Endothelial cell of umbilical vein (primary cell): Measurements from ENCODE around the gene MYH3. TPM values are rescaled to one million over a fixed set of nuclear protein-coding genes. Genes with fewer than 3 reads are reported as not detected.

Experiments used
- BruUV-seq: library from RNA; stranded (reverse); fragments of 400-500 nt; replicated peaks from 2 replicates; lab custom pipeline; 2021; lab: Mats Ljungman, UMichigan
- CTCF ChIA-PET: fragments of 300-600, 350-600 bp; sonication (Branson Sonifier 250); formaldehyde crosslinking; loops from one replicate; lab custom pipeline; 2021; ENCODE audit warnings: antibody characterized with exemption, inconsistent platforms; lab: Charles Lee
- POLR2A ChIA-PET: fragments of 300-600, 350-600 bp; sonication (Branson Sonifier 250); formaldehyde crosslinking; loops from one replicate; lab custom pipeline; 2021; ENCODE audit warnings: antibody characterized with exemption, inconsistent platforms; lab: Charles Lee
- DNase-seq: peaks from one replicate; pipeline ENCODE4 v3.0.0-alpha.2; 2011; ENCODE audit warnings: low read depth, low spot score
- FAIRE-seq: peaks from 2 replicates; lab custom pipeline; 2011; peaks lifted over from hg19 to GRCh38; lab: Jason Lieb, UNC
- H2AFZ ChIP-seq: 2 replicates; pipeline ENCODE4 v1.6.0; 2012; ENCODE audit warnings: low read depth, low read length, control low read depth, inconsistent platforms
- H3K27ac ChIP-seq: 2 replicates; pipeline ENCODE4 v1.5.1; 2011; ENCODE audit warnings: low read depth, mild to moderate bottlenecking, control low read depth, low read length, moderate library complexity; ENCODE audit not compliant: insufficient read depth
- H3K27me3 ChIP-seq, 2 experiments: 2 replicates each; pipeline versions ENCODE4 v1.6.0 to v1.6.1; 2011; ENCODE audit warnings: low read length in 2 of 2, mixed read lengths in 1 of 2; ENCODE audit not compliant: control insufficient read depth in 2 of 2, insufficient read depth in 2 of 2
- H3K36me3 ChIP-seq, 2 experiments: 2 replicates in 1 of 2; 3 replicates in 1 of 2; pipeline ENCODE4 v1.5.1; 2011; ENCODE audit warnings: low read length in 2 of 2, mild to moderate bottlenecking in 1 of 2, moderate library complexity in 1 of 2; ENCODE audit not compliant: control insufficient read depth in 2 of 2, insufficient read depth in 2 of 2; ENCODE audit errors: extremely low read depth in 1 of 2
- H3K4me1 ChIP-seq: 3 replicates; pipeline ENCODE4 v1.5.1; 2011; ENCODE audit warnings: mild to moderate bottlenecking, low read length; ENCODE audit not compliant: control insufficient read depth, insufficient read depth; ENCODE audit errors: extremely low read depth
- H3K4me2 ChIP-seq: 2 replicates; pipeline ENCODE4 v1.6.1; 2011; ENCODE audit warnings: low read length, control low read depth, mixed read lengths; ENCODE audit not compliant: insufficient read depth
- H3K4me3 ChIP-seq, 3 experiments: fragments of 200-600 bp in 1 of 3; sonication (generic), shearing (Covaris generic) in 1 of 3; replicated peaks in 1 of 3; 2 replicates each; pipeline ENCODE4 v1.5.1; 2011 to 2016; ENCODE audit warnings: control low read depth in 3 of 3, low read length in 3 of 3, mild to moderate bottlenecking in 2 of 3, inconsistent platforms in 1 of 3, low read depth in 1 of 3, moderate library complexity in 1 of 3; ENCODE audit not compliant: insufficient read depth in 1 of 3
- H3K79me2 ChIP-seq: 2 replicates; pipeline ENCODE4 v1.6.0; 2012; ENCODE audit warnings: low read length, inconsistent platforms; ENCODE audit not compliant: control insufficient read depth, insufficient read depth
- H3K9ac ChIP-seq: replicated peaks from 2 replicates; pipeline ENCODE3; 2011; ENCODE audit warnings: low read length, control low read depth; ENCODE audit not compliant: insufficient read depth; ENCODE audit errors: extremely low read depth
- H3K9me1 ChIP-seq: replicated peaks from 3 replicates; pipeline ENCODE4 v1.6.0; 2011; ENCODE audit warnings: mild to moderate bottlenecking, low read length; ENCODE audit not compliant: control insufficient read depth, insufficient read depth; ENCODE audit errors: extremely low read depth
- H3K9me3 ChIP-seq: replicated peaks from 2 replicates; pipeline ENCODE4 v1.5.1; 2012; ENCODE audit warnings: low read length, inconsistent platforms; ENCODE audit not compliant: control insufficient read depth, insufficient read depth
- H4K20me1 ChIP-seq: replicated peaks from 2 replicates; pipeline ENCODE3; 2011; ENCODE audit warnings: mild to moderate bottlenecking, low read length; ENCODE audit not compliant: control insufficient read depth, insufficient read depth; ENCODE audit errors: extremely low read depth
- EZH2 ChIP-seq: IDR thresholded peaks from 2 replicates; pipeline ENCODE4 v1.6.1; 2012; ENCODE audit warnings: borderline replicate concordance, low read depth, mild to moderate bottlenecking, moderate library complexity, low read length, inconsistent platforms; ENCODE audit not compliant: severe bottlenecking
- FOS ChIP-seq: IDR thresholded peaks from 2 replicates; pipeline ENCODE4 v1.6.1; 2011; ENCODE audit warnings: mild to moderate bottlenecking, low read length, moderate library complexity, borderline replicate concordance; ENCODE audit not compliant: insufficient read depth
- GATA2 ChIP-seq: IDR thresholded peaks from 2 replicates; pipeline ENCODE4 v1.7.0; 2011; ENCODE audit warnings: low read depth, mild to moderate bottlenecking, moderate library complexity, mixed read lengths, low read length; ENCODE audit not compliant: insufficient read length, insufficient read depth
- JUN ChIP-seq: IDR thresholded peaks from 2 replicates; pipeline ENCODE4 v1.6.1; 2011; ENCODE audit warnings: borderline replicate concordance, low read depth; ENCODE audit not compliant: insufficient read length, insufficient read depth
- MYC ChIP-seq: IDR thresholded peaks from one replicate; pipeline ENCODE4 v1.6.1; 2011; ENCODE audit warnings: mild to moderate bottlenecking, low read depth, low read length
- POLR2A ChIP-seq: IDR thresholded peaks from 2 replicates; pipeline ENCODE4 v1.6.1; 2012; ENCODE audit warnings: low read depth, mild to moderate bottlenecking, control low read depth, low read length
- POLR2AphosphoS5 ChIP-seq: IDR thresholded peaks from 2 replicates; pipeline ENCODE4 v1.6.1; 2012; ENCODE audit warnings: low read depth, mild to moderate bottlenecking, control low read depth, low read length, moderate library complexity; ENCODE audit not compliant: insufficient read depth
- dilution Hi-C: fragments of 300-500 bp; cut with MboI; formaldehyde crosslinking; loops from one replicate; pipeline ENCODE4 v1.15.0; 2019; ENCODE audit warnings: low sequenced_read_pairs; ENCODE audit not compliant: extremely low pct_ligation_motif_present
- intact Hi-C: fragments of 100-400 bp; cut with micrococcal nuclease; formaldehyde crosslinking; loops from one replicate; pipeline ENCODE4 v1.10.0; 2022
- polyA plus RNA-seq, 4 experiments: library from polyadenylated mRNA; depleted of rRNA in 3 of 4; stranded (reverse) in 3 of 4; unstranded in 1 of 4; fragments of >200 nt; gene quantifications; 2 replicates each; pipeline versions ENCODE4 v1.2.1 to v1.2.3, GENCODE V29; 2011 to 2012; ENCODE audit warnings: missing spikeins in 1 of 4
- total RNA-seq: library from RNA; stranded (reverse); gene quantifications from 2 replicates; pipeline ENCODE4 v1.2.3, GENCODE V29; 2021
- TF ChIP-seq, protein P1 (sequence below), 2 donors: IDR thresholded peaks; 1 replicate in 1 of 2; 2 replicates in 1 of 2; pipeline ENCODE4 v1.5.1; 2011; ENCODE audit warnings: low read length in 2 of 2, mild to moderate bottlenecking in 2 of 2, moderate library complexity in 2 of 2, control low read depth in 1 of 2, inconsistent platforms in 1 of 2, low read depth in 1 of 2; ENCODE audit not compliant: insufficient read depth in 1 of 2; ENCODE audit errors: extremely low read depth in 1 of 2
- TF ChIP-seq, protein P2 (sequence below): IDR thresholded peaks from 2 replicates; pipeline ENCODE4 v1.6.1; 2011; ENCODE audit not compliant: insufficient read depth, insufficient read length

The MYH3 gene
- total and polyA plus RNA-seq, 2 donors (not counting 3 experiments of a cell fraction or from before 2014, with no cell fraction given): 0.65 to 0.73 TPM

DNA sequence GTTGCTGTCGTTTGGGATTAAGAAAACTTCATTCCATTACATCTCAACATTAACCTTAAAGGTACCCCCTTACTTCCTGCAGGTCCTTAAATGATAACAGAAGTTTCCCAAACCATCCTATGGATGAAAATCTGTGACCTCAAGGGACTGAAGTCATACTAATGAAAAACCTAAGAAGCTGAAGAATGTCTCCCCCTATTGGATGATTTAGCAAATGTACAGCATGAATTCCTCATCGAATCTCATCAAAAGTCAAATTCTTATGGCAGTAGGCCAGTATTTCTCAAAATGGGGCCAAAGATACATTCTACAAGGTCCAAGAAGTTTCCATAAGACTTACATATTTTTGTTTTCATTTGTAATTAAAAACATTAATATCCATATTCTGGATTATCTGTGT lies 26.7 kb upstream of the MYH3 start:
- Histone ChIP-seq H3K79me2 (peaks cover 15% of the 10 kb centered on the region), H3K4me2 (no peak overlapping the region), H3K27me3 (no peaks in the 10 kb centered on the region), H4K20me1 (no peaks in the 10 kb centered on the region), H3K9me3 (no peaks in the 10 kb centered on the region), H3K4me3 (no peak overlapping the region), H3K9me1 (no peaks in the 10 kb centered on the region), H3K36me3 (peaks cover 10 to 22% of the 10 kb centered on the region in 2 experiments), H3K27ac (no peak overlapping the region), H3K4me1 (no peaks in the 10 kb centered on the region), H2AFZ (no peak overlapping the region), H3K9ac (no peak overlapping the region)
- ChIA-PET CTCF (interaction anchor here (0.9 to 2.5 kb wide), 9 partner anchors 9 to 63 kb away, joined by 3 to 29 read pairs (median 6); partner anchors contain the start of genes ADPRM and SCO1), POLR2A (no interaction called here)
- DNase-seq (peak; percentile 25), FAIRE-seq (no peak)
- no TSS peak for BruUV-seq
- dilution Hi-C loops (no loop called here), intact Hi-C loops (loop anchor here (1.0 kb wide), 1 partner anchor 38 kb away; no protein-coding TSS in a partner anchor)
- TF ChIP-seq EZH2: no peak
- TF ChIP-seq, protein P1, sequence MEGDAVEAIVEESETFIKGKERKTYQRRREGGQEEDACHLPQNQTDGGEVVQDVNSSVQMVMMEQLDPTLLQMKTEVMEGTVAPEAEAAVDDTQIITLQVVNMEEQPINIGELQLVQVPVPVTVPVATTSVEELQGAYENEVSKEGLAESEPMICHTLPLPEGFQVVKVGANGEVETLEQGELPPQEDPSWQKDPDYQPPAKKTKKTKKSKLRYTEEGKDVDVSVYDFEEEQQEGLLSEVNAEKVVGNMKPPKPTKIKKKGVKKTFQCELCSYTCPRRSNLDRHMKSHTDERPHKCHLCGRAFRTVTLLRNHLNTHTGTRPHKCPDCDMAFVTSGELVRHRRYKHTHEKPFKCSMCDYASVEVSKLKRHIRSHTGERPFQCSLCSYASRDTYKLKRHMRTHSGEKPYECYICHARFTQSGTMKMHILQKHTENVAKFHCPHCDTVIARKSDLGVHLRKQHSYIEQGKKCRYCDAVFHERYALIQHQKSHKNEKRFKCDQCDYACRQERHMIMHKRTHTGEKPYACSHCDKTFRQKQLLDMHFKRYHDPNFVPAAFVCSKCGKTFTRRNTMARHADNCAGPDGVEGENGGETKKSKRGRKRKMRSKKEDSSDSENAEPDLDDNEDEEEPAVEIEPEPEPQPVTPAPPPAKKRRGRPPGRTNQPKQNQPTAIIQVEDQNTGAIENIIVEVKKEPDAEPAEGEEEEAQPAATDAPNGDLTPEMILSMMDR (IDR thresholded peaks at IDR 0.05; ENCODE audit: extremely low read depth in 1 of 2, insufficient read depth in 1 of 2, low read depth in 1 of 2, low read length in 2 of 2): peak; percentile 31 to 42

DNA sequence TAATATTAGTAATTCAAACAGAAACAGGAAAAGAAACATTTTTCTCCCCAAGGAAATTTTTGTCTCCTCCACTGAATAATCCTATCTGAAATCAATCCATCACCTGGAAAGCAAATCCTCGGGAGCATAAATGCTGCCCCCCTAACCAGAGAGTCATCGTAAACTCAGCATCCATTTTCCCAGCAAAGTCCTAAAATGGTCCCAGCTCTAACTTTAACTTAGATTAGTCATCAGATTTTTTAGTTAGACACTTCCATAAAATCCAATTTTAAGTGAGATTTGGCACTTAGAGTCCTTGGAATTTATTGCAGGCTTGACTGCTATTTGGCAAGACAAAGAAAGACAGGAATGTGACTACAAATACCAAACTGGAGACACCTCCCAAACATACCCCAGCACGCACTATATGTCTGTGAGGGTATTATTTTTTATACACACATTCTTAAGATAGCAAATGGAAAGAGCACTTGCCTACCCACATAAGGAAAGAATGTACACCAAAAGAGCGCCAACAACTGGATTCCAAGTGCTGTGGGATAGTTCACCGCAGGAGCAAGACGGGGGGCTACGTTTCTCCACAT lies 24.8 kb upstream of the MYH3 start:
- no peak overlapping the region for H3K27ac ChIP-seq
- no peak overlapping the region for H3K4me3 ChIP-seq
- no peak overlapping the region for H3K4me2 ChIP-seq
- H2AFZ ChIP-seq: no peak overlapping the region
- no TSS peak for BruUV-seq
- no peaks in the 10 kb centered on the region for H4K20me1 ChIP-seq
- no peaks in the 10 kb centered on the region for H3K4me1 ChIP-seq
- H3K9me3 ChIP-seq: no peaks in the 10 kb centered on the region
- H3K9ac ChIP-seq: no peak overlapping the region
- no peaks in the 10 kb centered on the region for H3K27me3 ChIP-seq
- POLR2A ChIA-PET: no interaction called here
- CTCF ChIA-PET: interaction anchor here (0.6 kb wide), 1 partner anchor 35 kb away, joined by 3 read pairs; no protein-coding TSS in a partner anchor
- dilution Hi-C loops (no loop called here), intact Hi-C loops (no loop called here)
- TF ChIP-seq GATA2 (no peak), MYC (no peak), JUN (no peak), FOS (no peak), POLR2A (no peak), POLR2AphosphoS5 (no peak), EZH2 (no peak)
- TF ChIP-seq, protein P2, sequence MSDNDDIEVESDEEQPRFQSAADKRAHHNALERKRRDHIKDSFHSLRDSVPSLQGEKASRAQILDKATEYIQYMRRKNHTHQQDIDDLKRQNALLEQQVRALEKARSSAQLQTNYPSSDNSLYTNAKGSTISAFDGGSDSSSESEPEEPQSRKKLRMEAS: no peak
- TF ChIP-seq, protein P1 (IDR thresholded peaks at IDR 0.05; ENCODE audit: extremely low read depth in 1 of 2, insufficient read depth in 1 of 2, low read depth in 1 of 2, low read length in 2 of 2): no peak
- H3K79me2 ChIP-seq: no peaks in the 10 kb centered on the region
- FAIRE-seq: no peak
- peaks cover 10 to 22% of the 10 kb centered on the region in 2 experiments for H3K36me3 ChIP-seq
- H3K9me1 ChIP-seq: no peaks in the 10 kb centered on the region
- DNase-seq: no peak
